K562 (cell line): ENCODE measurements around the gene SNRNP70. TPM values are rescaled to one million over a fixed set of nuclear protein-coding genes. Genes with fewer than 3 reads are reported as not detected.

Experiments
- ATAC-seq: fragments of 200-7000 bp; cut with Tn5 transposase; 3 replicates; pipeline ENCODE4 v1.9.1; 2020; ENCODE audit warnings: moderate library complexity
- BruUV-seq: library from RNA; stranded (reverse); fragments of 400-500 nt; replicated peaks from 2 replicates; lab custom pipeline; 2021; lab: Mats Ljungman, UMichigan
- CTCF ChIA-PET: fragments of 300-600 bp; formaldehyde crosslinking; extraction: SDS; loops from one replicate; lab custom pipeline; 2021; ENCODE audit warnings: low intra/inter-chr PET ratio; lab: Yijun Ruan, JAX
- POLR2A ChIA-PET: fragments of 300-600, 350-650 bp; sonication (Branson Sonifier 250); formaldehyde crosslinking; extraction: SDS; loops from one replicate; lab custom pipeline; 2021; ENCODE audit warnings: antibody characterized with exemption, inconsistent platforms; lab: Yijun Ruan, JAX
- DNase-seq, 4 experiments: peaks; one replicate each; pipeline versions ENCODE4 v3.0.0 to v3.0.0-alpha.2; 2011 to 2018; ENCODE audit warnings: low spot score in 3 of 4, mixed read lengths in 3 of 4; ENCODE audit errors: extremely low read depth in 1 of 4
- FAIRE-seq: peaks from 2 replicates; lab custom pipeline; 2011; peaks lifted over from hg19 to GRCh38; lab: Jason Lieb, UNC
- H2AFZ ChIP-seq: 2 replicates; pipeline ENCODE4 v1.6.0; 2011; ENCODE audit warnings: low read depth, low read length, control low read depth, inconsistent platforms
- H3K27ac ChIP-seq: fragments of 200-600 bp; 3 replicates; pipeline ENCODE4 v1.8.0; 2011; ENCODE audit warnings: low read depth, mild to moderate bottlenecking, control low read depth, inconsistent platforms, low read length, moderate library complexity, mixed read lengths; ENCODE audit errors: extremely low read depth
- H3K27me3 ChIP-seq, 2 experiments: fragments of 300-600 bp in 1 of 2; 2 replicates in 1 of 2; 3 replicates in 1 of 2; pipeline versions ENCODE4 v1.6.0 to v1.8.0; 2011; ENCODE audit warnings: inconsistent platforms in 2 of 2, low read length in 2 of 2, mild to moderate bottlenecking in 1 of 2, mixed read lengths in 1 of 2, moderate library complexity in 1 of 2; ENCODE audit not compliant: control insufficient read depth in 2 of 2, insufficient read depth in 2 of 2
- H3K36me3 ChIP-seq: fragments of 300-600 bp; 3 replicates; pipeline ENCODE4 v1.8.0; 2011; ENCODE audit warnings: mild to moderate bottlenecking, low read length, inconsistent platforms; ENCODE audit not compliant: control insufficient read depth, insufficient read depth
- H3K4me1 ChIP-seq, 2 experiments: fragments of 200-600 bp in 1 of 2; replicated peaks in 1 of 2; 2 replicates in 1 of 2; 3 replicates in 1 of 2; pipeline versions ENCODE4 v1.5.1 to v1.8.0; 2011; ENCODE audit warnings: inconsistent platforms in 2 of 2, low read length in 2 of 2, mild to moderate bottlenecking in 1 of 2, mixed read lengths in 1 of 2, moderate library complexity in 1 of 2; ENCODE audit not compliant: control insufficient read depth in 2 of 2, insufficient read depth in 2 of 2
- H3K4me2 ChIP-seq: 2 replicates; pipeline ENCODE4 v1.6.1; 2011; ENCODE audit warnings: low read length, control low read depth, inconsistent platforms, mixed read lengths; ENCODE audit not compliant: insufficient read depth
- H3K4me3 ChIP-seq: fragments of 200-600 bp; sonication (generic), shearing (Covaris generic); 2 replicates; pipeline ENCODE4 v1.5.1; 2016; ENCODE audit warnings: control low read depth, inconsistent platforms
- H3K79me2 ChIP-seq: fragments of 200-600 bp; 3 replicates; pipeline ENCODE4 v1.8.0; 2011; ENCODE audit warnings: low read length, inconsistent platforms; ENCODE audit not compliant: control insufficient read depth, insufficient read depth
- H3K9ac ChIP-seq, 2 experiments: 2 replicates each; pipeline versions ENCODE4 v1.6.0 to v1.6.1; 2011; ENCODE audit warnings: low read depth in 2 of 2, low read length in 2 of 2, control low read depth in 1 of 2, inconsistent platforms in 1 of 2, mild to moderate bottlenecking in 1 of 2, mixed read lengths in 1 of 2; ENCODE audit not compliant: insufficient read depth in 1 of 2
- H3K9me1 ChIP-seq: one replicate; pipeline ENCODE4 v1.6.0; 2011; ENCODE audit warnings: inconsistent platforms, mild to moderate bottlenecking, low read length, moderate library complexity; ENCODE audit not compliant: control insufficient read depth, insufficient read depth
- H3K9me3 ChIP-seq: replicated peaks from 2 replicates; pipeline ENCODE4 v1.5.1; 2011; ENCODE audit warnings: low read depth, low read length, inconsistent platforms; ENCODE audit not compliant: control insufficient read depth, insufficient read depth
- H4K20me1 ChIP-seq: replicated peaks from 2 replicates; pipeline ENCODE4 v1.6.1; 2011; ENCODE audit warnings: low read length, inconsistent platforms, mixed read lengths; ENCODE audit not compliant: control insufficient read depth, insufficient read depth
- CBX1 ChIP-seq: sonication (generic); IDR thresholded peaks from 2 replicates; pipeline ENCODE4 v1.6.1; 2016; ENCODE audit warnings: antibody characterized with exemption, low read depth, mild to moderate bottlenecking
- NFRKB ChIP-seq: fragments of 450-650 bp; IDR thresholded peaks from 2 replicates; pipeline ENCODE4 v1.6.1; 2016; ENCODE audit warnings: low read depth
- SAFB ChIP-seq: fragments of 200-400 bp; formaldehyde crosslinking; IDR thresholded peaks from 2 replicates; pipeline ENCODE4 v1.6.1; 2017; ENCODE audit warnings: low read depth, low read length, borderline replicate concordance
- SMAD1 ChIP-seq: fragments of 150-350 bp; IDR thresholded peaks from 2 replicates; pipeline ENCODE4 v1.6.1; 2014; ENCODE audit warnings: low read length, low read depth; ENCODE audit not compliant: partially characterized antibody
- ZBTB7A ChIP-seq: IDR thresholded peaks from 2 replicates; pipeline ENCODE4 v1.6.1; 2011; ENCODE audit warnings: low read depth, mild to moderate bottlenecking, low read length, moderate library complexity, borderline replicate concordance; ENCODE audit not compliant: control insufficient read depth
- WGBS: fragments of 100-300 bp; shearing (Covaris generic); methylation state at CpG from one replicate; pipeline ENCODE4 v1.1.6; 2016; ENCODE audit warnings: low coverage, mixed read lengths; ENCODE audit not compliant: insufficient coverage; ENCODE audit errors: missing lambda C conversion rate; 5-methylcytosine and 5-hydroxymethylcytosine counted together
- in situ Hi-C: fragments of 300-500 bp; cut with MboI; formaldehyde crosslinking; loops from 4 replicates; pipeline ENCODE4 v1.15.0; 2018; ENCODE audit warnings: inconsistent platforms, mixed read lengths
- intact Hi-C: fragments of 100-400 bp; cut with micrococcal nuclease; formaldehyde crosslinking; loops from 2 replicates; pipeline ENCODE4 v1.14.2; 2022
- polyA plus RNA-seq, 8 experiments: library from polyadenylated mRNA; depleted of rRNA in 4 of 8; stranded (reverse) in 5 of 8; unstranded in 3 of 8; fragments of >200 nt; fragmentation: Nextera tagmentation in 2 of 8; fragmentation: Illumina TruSeq in 1 of 8; extraction: Ambion mirVana in 2 of 8; extraction: Trizol in 1 of 8; gene quantifications; 2 replicates each; pipeline versions ENCODE4 v1.2.1 to v1.2.3, GENCODE V29; 2011 to 2014; ENCODE audit warnings: inconsistent platforms in 1 of 8, missing spikeins in 1 of 8
- total RNA-seq, 7 experiments: library from RNA; depleted of rRNA in 6 of 7; stranded (reverse); fragments of >200 nt in 6 of 7; fragmentation: Illumina TruSeq in 2 of 7; extraction: Trizol in 2 of 7; gene quantifications; 2 replicates each; pipeline versions ENCODE4 v1.2.1 to v1.2.3, GENCODE V29; 2011 to 2021; ENCODE audit warnings: low replicate concordance in 1 of 7
- TF ChIP-seq, protein P1 (sequence below), 2 experiments: fragments of 450-650 bp in 1 of 2; sonication (generic) in 1 of 2; formaldehyde crosslinking; conservative IDR thresholded peaks; 2 replicates each; pipeline versions ENCODE4 v1.4.0 to v1.8.1; 2020 to 2022; ENCODE audit warnings: mild to moderate bottlenecking in 1 of 2, missing genetic modification reagents in 1 of 2
- TF ChIP-seq, protein P2 (sequence below), 2 experiments: IDR thresholded peaks; 2 replicates each; pipeline ENCODE4 v1.6.1; 2012; ENCODE audit warnings: improper control_type of control experiment in 2 of 2, low read depth in 2 of 2, low read length in 2 of 2, borderline replicate concordance in 1 of 2
- TF ChIP-seq, protein P3 (sequence below): sonication (generic); formaldehyde crosslinking; IDR thresholded peaks from 2 replicates; pipeline ENCODE4 v1.9.0; 2022; ENCODE audit warnings: mild to moderate bottlenecking, missing genetic modification reagents
- TF ChIP-seq, protein P4 (sequence below): sonication (generic); formaldehyde crosslinking; IDR thresholded peaks from 2 replicates; pipeline ENCODE4 v1.8.0; 2022; ENCODE audit warnings: missing genetic modification reagents, mild to moderate bottlenecking, borderline replicate concordance
- TF ChIP-seq, protein P5 (sequence below), 3 experiments: IDR thresholded peaks in 2 of 3; conservative IDR thresholded peaks in 1 of 3; 2 replicates each; pipeline ENCODE4 v1.5.1; 2011 to 2012; ENCODE audit warnings: low read length in 3 of 3, mild to moderate bottlenecking in 3 of 3, control low read depth in 2 of 3, improper control_type of control experiment in 1 of 3, inconsistent platforms in 1 of 3, low read depth in 1 of 3, mixed read lengths in 1 of 3, moderate library complexity in 1 of 3; ENCODE audit not compliant: insufficient read depth in 2 of 3

Gene SNRNP70
- total and polyA plus RNA-seq, 9 of the 15 experiments (the other 6 are each of a cell fraction or from before 2014, with no cell fraction given): 2.8 to 496 (median 136) TPM

DNA sequence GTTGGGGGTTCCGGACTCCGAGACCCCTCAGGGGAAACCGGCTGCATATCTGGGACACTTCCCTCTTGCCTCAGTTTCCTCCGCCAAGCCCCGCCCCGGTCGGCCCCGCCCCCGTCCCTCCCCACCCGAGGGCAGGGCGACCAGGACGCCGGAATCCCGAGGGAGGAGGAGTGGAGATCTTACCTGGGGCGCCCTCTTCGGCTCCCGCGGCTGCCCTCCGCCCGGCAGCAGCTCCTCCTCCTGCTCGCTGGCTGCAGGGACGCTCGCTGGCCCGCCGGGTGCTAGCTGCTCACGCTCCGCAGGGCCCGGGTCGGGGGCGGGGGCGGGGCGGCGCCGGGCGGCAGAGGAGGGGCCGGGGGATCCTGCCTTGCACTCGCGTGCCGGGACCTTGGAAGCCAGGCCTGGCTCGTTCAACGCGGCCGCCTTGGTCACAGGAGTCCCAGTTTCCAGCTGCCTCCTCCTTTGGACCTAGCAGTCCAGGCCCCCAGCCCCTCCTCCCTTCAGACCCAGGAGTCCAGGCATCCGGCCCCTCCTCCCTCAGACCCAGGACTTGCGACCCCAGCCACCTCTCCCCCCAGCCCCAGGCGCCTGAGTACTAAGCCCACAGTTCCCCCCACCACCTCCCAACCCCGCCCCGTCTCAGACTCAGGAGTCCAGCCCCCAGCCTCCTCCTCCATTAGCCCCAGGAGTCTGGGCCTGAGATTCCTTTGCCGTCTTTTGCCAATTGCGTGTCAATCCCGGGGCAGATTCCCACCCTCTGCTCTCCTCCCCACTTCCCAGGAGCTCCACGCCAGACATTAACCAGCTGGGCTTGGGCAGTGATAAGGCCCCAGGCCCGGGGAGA lies 20.3 kb upstream of the SNRNP70 start, which contains the start of gene NTF4:
Gene NTF4 (minus strand): TSS at position 51 of the 844 bp plus-strand sequence. CDS start 2,821 bp downstream, outside the sequence.
- Histone ChIP-seq H3K79me2 (no peaks in the 10 kb centered on the region), H3K27me3 (peaks cover 26 to 61% of the 10 kb centered on the region in 2 experiments; a peak in 4 of 5 replicates), H3K4me1 (peaks cover 0 to 25% of the 10 kb centered on the region in 2 experiments; a peak in 4 of 5 replicates), H3K9me1 (no peaks in the 10 kb centered on the region), H3K4me3 (no peak within 1 kb of the TSS), H2AFZ (no peak within 1 kb of the TSS), H3K9ac (peak within 1 kb of the TSS in 1 of 2 experiments; percentile 64; a peak in 2 of 4 replicates), H3K9me3 (no peaks in the 10 kb centered on the region), H4K20me1 (no peaks in the 10 kb centered on the region)
- no TSS peak for BruUV-seq
- ChIA-PET CTCF (interaction anchor here (0.7 kb wide), 1 partner anchor 148 kb away, joined by 8 read pairs; no protein-coding TSS in a partner anchor), POLR2A (interaction anchor here (0.6 to 1.2 kb wide), 2 partner anchors 99 to 150 kb away, joined by 3 read pairs; partner anchors contain the start of gene FTL)
- peak; percentile 86 for ATAC-seq
- intact Hi-C loops (no loop called here), in situ Hi-C loops (no loop called here)
- peak; percentile 41 to 74 (median 60) for DNase-seq
- FAIRE-seq: no peak
- TF ChIP-seq, protein P1, sequence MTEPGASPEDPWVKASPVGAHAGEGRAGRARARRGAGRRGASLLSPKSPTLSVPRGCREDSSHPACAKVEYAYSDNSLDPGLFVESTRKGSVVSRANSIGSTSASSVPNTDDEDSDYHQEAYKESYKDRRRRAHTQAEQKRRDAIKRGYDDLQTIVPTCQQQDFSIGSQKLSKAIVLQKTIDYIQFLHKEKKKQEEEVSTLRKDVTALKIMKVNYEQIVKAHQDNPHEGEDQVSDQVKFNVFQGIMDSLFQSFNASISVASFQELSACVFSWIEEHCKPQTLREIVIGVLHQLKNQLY (CRISPR knock-in tag; conservative IDR thresholded peaks at IDR 0.05): no peak
- TF ChIP-seq CBX1 (no peak), SAFB (no peak), ZBTB7A (0 out of 2 replicates have a peak, but pooled peaks have one; percentile 20), SMAD1 (no peak), NFRKB (no peak)
- TF ChIP-seq, protein P2, sequence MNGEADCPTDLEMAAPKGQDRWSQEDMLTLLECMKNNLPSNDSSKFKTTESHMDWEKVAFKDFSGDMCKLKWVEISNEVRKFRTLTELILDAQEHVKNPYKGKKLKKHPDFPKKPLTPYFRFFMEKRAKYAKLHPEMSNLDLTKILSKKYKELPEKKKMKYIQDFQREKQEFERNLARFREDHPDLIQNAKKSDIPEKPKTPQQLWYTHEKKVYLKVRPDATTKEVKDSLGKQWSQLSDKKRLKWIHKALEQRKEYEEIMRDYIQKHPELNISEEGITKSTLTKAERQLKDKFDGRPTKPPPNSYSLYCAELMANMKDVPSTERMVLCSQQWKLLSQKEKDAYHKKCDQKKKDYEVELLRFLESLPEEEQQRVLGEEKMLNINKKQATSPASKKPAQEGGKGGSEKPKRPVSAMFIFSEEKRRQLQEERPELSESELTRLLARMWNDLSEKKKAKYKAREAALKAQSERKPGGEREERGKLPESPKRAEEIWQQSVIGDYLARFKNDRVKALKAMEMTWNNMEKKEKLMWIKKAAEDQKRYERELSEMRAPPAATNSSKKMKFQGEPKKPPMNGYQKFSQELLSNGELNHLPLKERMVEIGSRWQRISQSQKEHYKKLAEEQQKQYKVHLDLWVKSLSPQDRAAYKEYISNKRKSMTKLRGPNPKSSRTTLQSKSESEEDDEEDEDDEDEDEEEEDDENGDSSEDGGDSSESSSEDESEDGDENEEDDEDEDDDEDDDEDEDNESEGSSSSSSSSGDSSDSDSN (IDR thresholded peaks at IDR 0.05; ENCODE audit: borderline replicate concordance in 1 of 2, low read depth in 2 of 2, low read length in 2 of 2): 0 out of 4 replicates have a peak, but pooled peaks of 1 of the 2 experiments have one; percentile 72
- TF ChIP-seq, protein P3, sequence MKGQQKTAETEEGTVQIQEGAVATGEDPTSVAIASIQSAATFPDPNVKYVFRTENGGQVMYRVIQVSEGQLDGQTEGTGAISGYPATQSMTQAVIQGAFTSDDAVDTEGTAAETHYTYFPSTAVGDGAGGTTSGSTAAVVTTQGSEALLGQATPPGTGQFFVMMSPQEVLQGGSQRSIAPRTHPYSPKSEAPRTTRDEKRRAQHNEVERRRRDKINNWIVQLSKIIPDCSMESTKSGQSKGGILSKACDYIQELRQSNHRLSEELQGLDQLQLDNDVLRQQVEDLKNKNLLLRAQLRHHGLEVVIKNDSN (CRISPR knock-in tag): no peak
- TF ChIP-seq, protein P4, sequence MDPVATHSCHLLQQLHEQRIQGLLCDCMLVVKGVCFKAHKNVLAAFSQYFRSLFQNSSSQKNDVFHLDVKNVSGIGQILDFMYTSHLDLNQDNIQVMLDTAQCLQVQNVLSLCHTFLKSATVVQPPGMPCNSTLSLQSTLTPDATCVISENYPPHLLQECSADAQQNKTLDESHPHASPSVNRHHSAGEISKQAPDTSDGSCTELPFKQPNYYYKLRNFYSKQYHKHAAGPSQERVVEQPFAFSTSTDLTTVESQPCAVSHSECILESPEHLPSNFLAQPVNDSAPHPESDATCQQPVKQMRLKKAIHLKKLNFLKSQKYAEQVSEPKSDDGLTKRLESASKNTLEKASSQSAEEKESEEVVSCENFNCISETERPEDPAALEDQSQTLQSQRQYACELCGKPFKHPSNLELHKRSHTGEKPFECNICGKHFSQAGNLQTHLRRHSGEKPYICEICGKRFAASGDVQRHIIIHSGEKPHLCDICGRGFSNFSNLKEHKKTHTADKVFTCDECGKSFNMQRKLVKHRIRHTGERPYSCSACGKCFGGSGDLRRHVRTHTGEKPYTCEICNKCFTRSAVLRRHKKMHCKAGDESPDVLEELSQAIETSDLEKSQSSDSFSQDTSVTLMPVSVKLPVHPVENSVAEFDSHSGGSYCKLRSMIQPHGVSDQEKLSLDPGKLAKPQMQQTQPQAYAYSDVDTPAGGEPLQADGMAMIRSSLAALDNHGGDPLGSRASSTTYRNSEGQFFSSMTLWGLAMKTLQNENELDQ (CRISPR knock-in tag): no peak
- TF ChIP-seq, protein P5, sequence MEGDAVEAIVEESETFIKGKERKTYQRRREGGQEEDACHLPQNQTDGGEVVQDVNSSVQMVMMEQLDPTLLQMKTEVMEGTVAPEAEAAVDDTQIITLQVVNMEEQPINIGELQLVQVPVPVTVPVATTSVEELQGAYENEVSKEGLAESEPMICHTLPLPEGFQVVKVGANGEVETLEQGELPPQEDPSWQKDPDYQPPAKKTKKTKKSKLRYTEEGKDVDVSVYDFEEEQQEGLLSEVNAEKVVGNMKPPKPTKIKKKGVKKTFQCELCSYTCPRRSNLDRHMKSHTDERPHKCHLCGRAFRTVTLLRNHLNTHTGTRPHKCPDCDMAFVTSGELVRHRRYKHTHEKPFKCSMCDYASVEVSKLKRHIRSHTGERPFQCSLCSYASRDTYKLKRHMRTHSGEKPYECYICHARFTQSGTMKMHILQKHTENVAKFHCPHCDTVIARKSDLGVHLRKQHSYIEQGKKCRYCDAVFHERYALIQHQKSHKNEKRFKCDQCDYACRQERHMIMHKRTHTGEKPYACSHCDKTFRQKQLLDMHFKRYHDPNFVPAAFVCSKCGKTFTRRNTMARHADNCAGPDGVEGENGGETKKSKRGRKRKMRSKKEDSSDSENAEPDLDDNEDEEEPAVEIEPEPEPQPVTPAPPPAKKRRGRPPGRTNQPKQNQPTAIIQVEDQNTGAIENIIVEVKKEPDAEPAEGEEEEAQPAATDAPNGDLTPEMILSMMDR (IDR thresholded peaks at IDR 0.05 in 2 of 3, conservative IDR thresholded peaks at IDR 0.05 in 1 of 3; ENCODE audit: insufficient read depth in 2 of 3, low read depth in 1 of 3, low read length in 3 of 3): peak in 1 of 3 experiments; percentile 16; a peak in 1 of 6 replicates
- TF ChIP-seq, all 486 proteins: peak for 3
- Histone ChIP-seq H3K27ac (no peak within 1 kb of the TSS), H3K36me3 (no peaks in the 10 kb centered on the region), H3K4me2 (no peak within 1 kb of the TSS)
- WGBS: 3% methylated on average over 11 of the region's 53 CpGs
